Ovary (tissue), 9 donors: ENCODE results near the gene NR2F2. TPM values are rescaled to one million over a fixed set of nuclear protein-coding genes. Genes with fewer than 3 reads are reported as not detected.

Experiments
- DNase-seq, 5 donors: peaks; one replicate each; pipeline ENCODE4 v3.0.0-alpha.2; 2019 to 2020
- H3K27ac ChIP-seq, 2 donors: fragments of 200-600 bp; one replicate each; pipeline versions ENCODE4 v1.5.1 to v1.8.0; 2019 to 2022
- H3K27me3 ChIP-seq: fragments of 200-600 bp; one replicate; pipeline ENCODE4 v1.8.0; 2022
- H3K36me3 ChIP-seq: fragments of 200-600 bp; sonication (generic); one replicate; pipeline ENCODE4 v1.5.1; 2019
- H3K4me1 ChIP-seq: one replicate; pipeline ENCODE4 v1.8.1; 2013; ENCODE audit warnings: mild to moderate bottlenecking, moderate library complexity; ENCODE audit not compliant: insufficient read depth
- H3K4me3 ChIP-seq: fragments of 200-600 bp; sonication (generic); one replicate; pipeline ENCODE4 v1.5.1; 2017
- H3K9me3 ChIP-seq, 2 donors: fragments of 200-600 bp in 1 of 2; sonication (generic) in 1 of 2; one replicate each; pipeline versions ENCODE4 v1.5.1 to v1.8.1; 2013 to 2019; ENCODE audit warnings: mild to moderate bottlenecking in 1 of 2, moderate library complexity in 1 of 2
- CTCF ChIP-seq, 3 donors: fragments of 450-650 bp in 2 of 3; fragments of 200-600 bp in 1 of 3; IDR thresholded peaks; one replicate each; pipeline versions ENCODE4 v1.5.1 to v1.8.0; 2016 to 2022; ENCODE audit warnings: antibody characterized with exemption in 3 of 3, mild to moderate bottlenecking in 1 of 3
- EP300 ChIP-seq: sonication (generic); formaldehyde crosslinking; IDR thresholded peaks from one replicate; pipeline ENCODE4 v1.6.1; 2017; ENCODE audit warnings: antibody characterized with exemption
- POLR2A ChIP-seq: fragments of 450-650 bp; IDR thresholded peaks from one replicate; pipeline ENCODE4 v1.6.1; 2017; ENCODE audit warnings: antibody characterized with exemption, mild to moderate bottlenecking, moderate library complexity
- WGBS, 3 donors: extraction: QIAGEN DNeasy Blood & Tissue Kit in 1 of 3; methylation state at CpG; one replicate each; pipeline versions ENCODE4 v1.1.5 to v1.1.7; 2013 to 2017; 5-methylcytosine and 5-hydroxymethylcytosine counted together
- intact Hi-C, 4 donors: fragments of 100-400 bp; cut with DNase I; formaldehyde crosslinking; loops; one replicate each; pipeline versions ENCODE4 v1.11.0 to v1.15.1; 2022 to 2023
- polyA plus RNA-seq, 2 donors: library from polyadenylated mRNA; stranded (reverse); fragments of 200-250 nt in 1 of 2; fragments of 350-450 nt in 1 of 2; fragmentation: Illumina TruSeq in 1 of 2; extraction: RNeasy Lipid Tissue Mini Kit (QIAGEN cat#74804) in 1 of 2; gene quantifications; one replicate each; pipeline ENCODE4 v1.2.3, GENCODE V29; 2013 to 2014
- total RNA-seq, 7 donors: library from RNA; depleted of rRNA in 2 of 7; stranded (reverse); fragments of >200 nt in 2 of 7; fragmentation: NEBNext Ultra II Directional in 3 of 7; extraction: Animal tissue kit (Norgen Biotek cat#: 25700) in 3 of 7; gene quantifications; one replicate each; pipeline versions ENCODE4 v1.1.0 to v1.2.4, GENCODE V29; 2016 to 2023
- donor health status: DM: no; HTN: no; CAD: no; lungs with moderate emphysema.
- donor health status: DM: no; HTN: no; CAD: no.
- donor health status: Bipolar disorder and iron deficiency.
- donor health status: DM: yes; HTN: yes; CAD: no.
- donor health status: DM: no; HTN: no; CAD: no.
- donor health status: DM: yes; HTN: yes; CAD: no.

The NR2F2 gene
- total and polyA plus RNA-seq, 9 donors: 68.6 to 424 (median 343) TPM

DNA sequence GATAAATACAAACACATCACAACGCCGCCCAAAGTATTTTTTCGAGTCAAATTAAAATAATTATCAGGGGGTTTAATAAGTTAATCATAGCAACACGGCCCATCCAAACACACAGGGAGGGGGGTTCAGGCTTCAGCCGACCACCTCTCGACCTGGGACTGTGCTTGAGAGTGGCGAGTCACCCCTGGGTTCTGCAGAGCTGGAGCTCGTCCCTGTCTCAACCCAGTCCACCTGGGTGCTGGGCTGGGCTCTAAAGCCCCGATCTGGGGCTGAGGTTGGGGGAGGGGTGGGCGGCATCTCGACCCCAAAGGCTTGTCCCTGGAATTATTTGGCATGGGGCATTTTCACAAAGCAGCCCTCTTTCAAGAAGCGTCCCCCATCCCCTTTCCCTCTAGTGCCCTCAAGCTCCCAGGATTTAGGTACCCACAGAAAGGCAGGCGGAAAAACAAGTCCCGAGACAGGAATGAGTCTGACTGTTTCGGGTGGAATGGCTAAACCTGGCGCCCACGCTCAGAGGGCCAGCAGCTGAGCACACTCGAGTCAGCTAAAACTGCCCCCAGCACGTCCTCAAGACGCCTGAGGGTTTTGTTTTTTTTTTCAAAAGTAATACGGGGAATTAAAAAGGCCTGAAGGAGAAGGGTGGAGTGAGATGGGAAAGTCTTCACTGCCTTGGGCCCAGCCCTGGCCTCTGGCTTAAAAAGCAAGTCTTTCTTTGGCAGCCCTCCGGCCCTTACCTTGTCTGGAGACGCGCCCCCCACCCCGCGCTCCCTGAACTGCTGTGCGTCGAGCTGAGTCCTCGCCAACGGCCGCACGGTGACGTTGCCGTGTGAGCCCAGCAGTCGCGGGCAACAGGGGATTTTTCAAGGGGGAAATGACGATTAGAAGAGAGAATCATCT, 32.5 kb downstream of the NR2F2 start:
- no peak overlapping the region for H3K4me3 ChIP-seq
- no peaks in the 10 kb centered on the region for H3K27me3 ChIP-seq
- intact Hi-C loops: loop anchor here in 2 of 4 donors (10.0 kb wide), 2 partner anchors 52 to 512 kb away; no protein-coding TSS in a partner anchor
- peaks cover 11% of the 10 kb centered on the region for H3K4me1 ChIP-seq
- H3K9me3 ChIP-seq: no peaks in the 10 kb centered on the region
- no peak overlapping the region for H3K27ac ChIP-seq
- no peaks in the 10 kb centered on the region for H3K36me3 ChIP-seq
- DNase-seq: no peak
- 82 to 85% (median 83%) methylated on average over 37 of the region's 37 CpGs for WGBS, 3 donors
- no peak for TF ChIP-seq POLR2A
- TF ChIP-seq CTCF (IDR thresholded peaks at IDR 0.05): no peak
- TF ChIP-seq EP300: no peak

DNA sequence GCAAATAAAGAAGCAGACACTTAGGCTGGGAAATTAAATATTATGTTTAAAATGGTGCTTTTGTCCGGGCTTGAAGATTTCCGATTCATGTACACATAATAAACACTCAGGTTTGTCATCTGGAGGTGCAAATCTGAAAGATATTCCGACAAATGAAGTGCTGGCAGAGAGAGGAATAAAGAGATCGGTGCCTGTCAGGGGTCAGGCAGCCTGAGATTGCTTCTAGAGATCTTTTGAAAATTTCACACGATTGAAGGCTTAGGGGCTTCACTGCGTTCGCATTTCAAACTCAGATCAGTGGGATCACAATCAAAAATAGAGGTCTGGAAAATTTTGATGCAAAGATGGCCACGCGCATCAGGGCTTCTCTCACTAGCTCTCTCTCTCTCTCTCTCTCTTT, 33.2 kb downstream of the NR2F2 start:
- no peaks in the 10 kb centered on the region for H3K36me3 ChIP-seq
- no peak overlapping the region for H3K4me3 ChIP-seq
- H3K9me3 ChIP-seq: no peaks in the 10 kb centered on the region
- WGBS, 3 donors: 86 to 90% (median 90%) methylated on average over 9 of the region's 9 CpGs
- peaks cover 6% of the 10 kb centered on the region for H3K4me1 ChIP-seq
- no peak overlapping the region for H3K27ac ChIP-seq
- DNase-seq: no peak
- intact Hi-C loops: loop anchor here in 2 of 4 donors (10.0 kb wide), 2 partner anchors 51 to 511 kb away; no protein-coding TSS in a partner anchor
- TF ChIP-seq CTCF (IDR thresholded peaks at IDR 0.05) (no peak), EP300 (no peak), POLR2A (no peak)
- H3K27me3 ChIP-seq: no peaks in the 10 kb centered on the region

DNA sequence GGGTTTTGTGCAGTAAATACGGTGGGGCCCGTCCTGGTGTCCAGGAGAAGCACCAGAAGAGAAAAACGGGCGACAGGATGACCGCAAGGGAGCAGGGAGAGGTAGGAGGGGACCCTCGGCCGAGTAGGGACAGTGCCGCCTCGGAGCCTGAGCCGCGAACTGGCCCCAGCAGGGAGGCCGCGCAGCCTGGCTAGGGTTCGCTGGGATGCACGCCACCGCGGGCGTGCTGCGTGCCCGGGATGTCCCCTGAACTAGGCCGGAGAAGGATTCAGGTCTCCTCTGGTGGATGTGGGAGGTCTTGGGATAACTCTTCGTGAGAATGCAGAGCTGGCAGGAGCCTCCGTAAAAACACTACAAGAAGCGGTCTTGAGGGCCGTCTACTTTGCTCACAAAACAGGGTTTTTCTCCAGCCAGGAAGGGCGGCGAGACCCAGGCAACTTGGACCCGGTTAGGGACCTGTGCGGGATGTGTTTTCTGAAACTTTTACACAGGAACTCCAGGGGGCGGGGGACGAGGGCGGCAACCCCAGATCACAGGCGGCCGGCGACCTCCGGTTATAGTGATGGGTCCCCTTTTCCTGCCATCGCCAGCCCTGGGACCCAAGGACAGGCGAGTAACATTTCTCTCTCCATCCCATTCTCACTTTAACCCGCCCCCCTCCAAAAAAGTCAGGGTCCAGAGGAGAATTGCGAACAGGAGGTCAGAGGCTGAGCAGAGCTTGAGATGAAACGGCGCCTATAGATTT, 35.5 kb downstream of the NR2F2 start:
- no peak for DNase-seq
- Histone ChIP-seq H3K27ac (no peak overlapping the region), H3K4me3 (no peak overlapping the region), H3K36me3 (no peaks in the 10 kb centered on the region), H3K9me3 (no peaks in the 10 kb centered on the region), H3K27me3 (no peaks in the 10 kb centered on the region), H3K4me1 (no peaks in the 10 kb centered on the region)
- intact Hi-C loops: loop anchor here in 2 of 4 donors (5.0 to 10.0 kb wide), 3 partner anchors 46 to 509 kb away; no protein-coding TSS in a partner anchor
- TF ChIP-seq EP300 (no peak), CTCF (IDR thresholded peaks at IDR 0.05) (no peak), POLR2A (no peak)
- 84 to 90% (median 88%) methylated on average over 42 of the region's 42 CpGs for WGBS, 3 donors

- Histone ChIP-seq H3K27me3 (no peaks in the 10 kb centered on the region), H3K4me1 (no peaks in the 10 kb centered on the region), H3K36me3 (no peaks in the 10 kb centered on the region), H3K9me3 (no peaks in the 10 kb centered on the region), H3K4me3 (no peak overlapping the region), H3K27ac (no peak overlapping the region)
- 87 to 88% (median 87%) methylated on average over 22 of the region's 22 CpGs for WGBS, 3 donors
- TF ChIP-seq CTCF (IDR thresholded peaks at IDR 0.05): no peak
- no peak for TF ChIP-seq EP300
- no peak for TF ChIP-seq POLR2A
- no peak for DNase-seq
- intact Hi-C loops: loop anchor here in 2 of 4 donors (5.0 to 10.0 kb wide), 3 partner anchors 46 to 508 kb away; no protein-coding TSS in a partner anchor
These were observed 36.0 kb downstream of the NR2F2 start for GRCh38 chr15:96366526-96366877.
